PC-3 (cell line): Measurements from ENCODE around the gene SKOR1. TPM values are rescaled to one million over a fixed set of nuclear protein-coding genes. Genes with fewer than 3 reads are reported as not detected.

Source experiments
- ATAC-seq: fragments of 200-7000 bp; cut with Tn5 transposase; 2 replicates; pipeline ENCODE4 v1.9.1; 2020; ENCODE audit warnings: mild to moderate bottlenecking, moderate library complexity
- BruUV-seq: library from RNA; stranded (reverse); fragments of 400-500 nt; replicated peaks from 2 replicates; lab custom pipeline; 2021; lab: Mats Ljungman, UMichigan
- CTCF ChIA-PET: fragments of 300-600 bp; sonication (Branson Sonifier 250); formaldehyde crosslinking; loops from one replicate; lab custom pipeline; 2022; ENCODE audit warnings: antibody characterized with exemption; lab: Charles Lee
- POLR2A ChIA-PET: fragments of 300-600 bp; sonication (Branson Sonifier 250); formaldehyde crosslinking; loops from one replicate; lab custom pipeline; 2022; ENCODE audit warnings: antibody characterized with exemption; ENCODE audit not compliant: unreplicated experiment; lab: Charles Lee
- DNase-seq: peaks from one replicate; pipeline ENCODE4 v3.0.0-alpha.2; 2015
- H2AFZ ChIP-seq: fragments of 300-600 bp; sonication (generic); 2 replicates; pipeline ENCODE4 v1.6.0; 2016; ENCODE audit warnings: antibody characterized with exemption, low read length
- H3F3A ChIP-seq: fragments of 300-600 bp; sonication (generic); one replicate; pipeline ENCODE4 v1.6.0; 2017; ENCODE audit warnings: antibody characterized with exemption, low read length, control low read depth, mild to moderate bottlenecking; ENCODE audit not compliant: unreplicated experiment
- H3K27ac ChIP-seq: fragments of 300-600 bp; sonication (generic); 2 replicates; pipeline ENCODE4 v1.5.1; 2016; ENCODE audit warnings: mild to moderate bottlenecking, low read length
- H3K27me3 ChIP-seq: fragments of 300-600 bp; sonication (generic); 2 replicates; pipeline ENCODE4 v1.6.1; 2016; ENCODE audit warnings: low read length, mixed read lengths
- H3K36me3 ChIP-seq: fragments of 300-600 bp; sonication (generic); 2 replicates; pipeline ENCODE4 v1.6.1; 2016; ENCODE audit warnings: low read depth, mixed run types, low read length, mixed read lengths
- H3K4me1 ChIP-seq: fragments of 300-600 bp; sonication (generic); 2 replicates; pipeline ENCODE4 v1.5.1; 2016; ENCODE audit warnings: low read length; ENCODE audit not compliant: insufficient read depth
- H3K4me2 ChIP-seq: fragments of 300-600 bp; sonication (generic); 2 replicates; pipeline ENCODE4 v1.6.0; 2016; ENCODE audit warnings: low read length
- H3K4me3 ChIP-seq: fragments of 300-600 bp; sonication (generic); 2 replicates; pipeline ENCODE4 v1.5.1; 2016; ENCODE audit warnings: mild to moderate bottlenecking, low read length, mixed read lengths
- H3K79me2 ChIP-seq: fragments of 300-600 bp; sonication (generic); 2 replicates; pipeline ENCODE4 v1.6.1; 2017; ENCODE audit warnings: low read length, mixed read lengths
- H3K9ac ChIP-seq: fragments of 300-600 bp; sonication (generic); 2 replicates; pipeline ENCODE4 v1.6.0; 2016; ENCODE audit warnings: mild to moderate bottlenecking, low read length
- H3K9me2 ChIP-seq: fragments of 300-600 bp; sonication (generic); replicated peaks from 2 replicates; pipeline ENCODE4 v1.6.1; 2016; ENCODE audit warnings: mixed run types, low read length, mixed read lengths
- H3K9me3 ChIP-seq: fragments of 300-600 bp; sonication (generic); 2 replicates; pipeline ENCODE4 v1.6.1; 2016; ENCODE audit warnings: low read length, mixed read lengths
- H4K20me1 ChIP-seq: fragments of 300-600 bp; sonication (generic); 2 replicates; pipeline ENCODE4 v1.6.1; 2016; ENCODE audit warnings: low read length, mixed read lengths
- CTCF ChIP-seq: fragments of 300-600 bp; sonication (generic); conservative IDR thresholded peaks from 2 replicates; pipeline ENCODE4 v1.5.1; 2017; ENCODE audit warnings: antibody characterized with exemption, low read depth, mild to moderate bottlenecking, low read length
- EZH2 ChIP-seq: fragments of 300-600 bp; sonication (generic); IDR thresholded peaks from one replicate; pipeline ENCODE4 v1.6.1; 2017; ENCODE audit warnings: antibody characterized with exemption, mild to moderate bottlenecking, low read length; ENCODE audit not compliant: unreplicated experiment
- EZH2phosphoT487 ChIP-seq: fragments of 300-600 bp; sonication (generic); IDR thresholded peaks from 2 replicates; pipeline ENCODE4 v1.6.1; 2018; ENCODE audit warnings: mild to moderate bottlenecking, antibody characterized with exemption, low read length, borderline replicate concordance
- intact Hi-C: fragments of 100-400 bp; cut with micrococcal nuclease; formaldehyde crosslinking; loops from 2 replicates; pipeline ENCODE4 v1.9.0; 2023
- total RNA-seq: library from RNA; depleted of rRNA; stranded (reverse); fragments of >200 nt; gene quantifications from 2 replicates; pipeline ENCODE4 v1.2.3, GENCODE V29; 2014

SKOR1 gene
- total RNA-seq, 1 experiment from 2014 or later: 0.11 TPM

- intact Hi-C loops: no loop called here
- TF ChIP-seq CTCF (no peak), EZH2phosphoT487 (no peak), EZH2 (no peak)
- Histone ChIP-seq H3K79me2 (no peaks in the 10 kb centered on the region), H3K4me2 (no peak overlapping the region), H3K9me3 (no peaks in the 10 kb centered on the region), H3K9me2 (no peaks in the 10 kb centered on the region), H3K27ac (no peak overlapping the region), H3K4me3 (no peak overlapping the region), H3K9ac (no peak overlapping the region), H3K27me3 (peaks cover 41% of the 10 kb centered on the region), H4K20me1 (no peaks in the 10 kb centered on the region), H3K36me3 (no peaks in the 10 kb centered on the region), H3F3A (no peaks in the 10 kb centered on the region), H2AFZ (no peak overlapping the region), H3K4me1 (no peaks in the 10 kb centered on the region)
- ATAC-seq: no peak
- BruUV-seq: no TSS peak
- ChIA-PET CTCF (no interaction called here), POLR2A (no interaction called here)
- DNase-seq: no peak
These were observed 2.6 kb upstream of the SKOR1 start for GRCh38 chr15:67822537-67823313.

- BruUV-seq: no TSS peak
- Histone ChIP-seq H3K9me2 (no peaks in the 10 kb centered on the region), H2AFZ (no peak overlapping the region), H3K79me2 (no peaks in the 10 kb centered on the region), H3K27me3 (peaks cover 41% of the 10 kb centered on the region), H3K27ac (no peak overlapping the region), H3K9me3 (no peaks in the 10 kb centered on the region), H3K4me1 (no peaks in the 10 kb centered on the region), H3K36me3 (no peaks in the 10 kb centered on the region), H3K4me3 (no peak overlapping the region; the same call in 1 of the 2 replicates), H4K20me1 (no peaks in the 10 kb centered on the region), H3K4me2 (peak overlapping the region; percentile 31; the same call in 1 of the 2 replicates), H3K9ac (no peak overlapping the region), H3F3A (no peaks in the 10 kb centered on the region)
- intact Hi-C loops: no loop called here
- POLR2A ChIA-PET: no interaction called here
- ATAC-seq: no peak; the same call in 1 of the 2 replicates
- CTCF ChIA-PET: interaction anchor here (1.4 kb wide), 1 partner anchor 322 kb away, joined by 3 read pairs; no protein-coding TSS in a partner anchor
- TF ChIP-seq EZH2: peak; percentile 93
- no peak for TF ChIP-seq EZH2phosphoT487
- TF ChIP-seq CTCF: no peak
- no peak for DNase-seq
These were observed 1.8 kb upstream of the SKOR1 start for GRCh38 chr15:67823314-67824196.
